Natural killer cell (primary cell): ENCODE measurements around the gene FBXO33. TPM values are rescaled to one million over a fixed set of nuclear protein-coding genes. Genes with fewer than 3 reads are reported as not detected.

ENCODE experiments used
- ATAC-seq, 3 donors: fragments of 150-1000 bp in 2 of 3; fragments of 200-7000 bp in 1 of 3; cut with Tn5 transposase; 1 replicate in 1 of 3; 2 replicates in 2 of 3; pipeline ENCODE4 v1.10.0; 2021; ENCODE audit warnings: mild to moderate bottlenecking in 2 of 3, moderate library complexity in 2 of 3
- DNase-seq, 2 donors: peaks; one replicate each; pipeline versions ENCODE4 v3.0.0 to v3.0.0-alpha.2; 2013 to 2021; ENCODE audit warnings: mixed read lengths in 1 of 2
- H3K27ac ChIP-seq: one replicate; pipeline ENCODE4 v1.5.1; 2013; ENCODE audit warnings: mild to moderate bottlenecking, low read length
- H3K27me3 ChIP-seq: one replicate; pipeline ENCODE4 v1.6.1; 2013; ENCODE audit warnings: low read length; ENCODE audit not compliant: control insufficient read depth, insufficient read depth
- H3K36me3 ChIP-seq: one replicate; pipeline ENCODE4 v1.6.1; 2013; ENCODE audit warnings: low read length; ENCODE audit not compliant: control insufficient read depth, insufficient read depth
- H3K4me1 ChIP-seq: one replicate; pipeline ENCODE4 v1.6.1; 2013; ENCODE audit warnings: low read length; ENCODE audit not compliant: control insufficient read depth, insufficient read depth
- H3K4me3 ChIP-seq: one replicate; pipeline ENCODE4 v1.5.1; 2013; ENCODE audit warnings: low read length
- H3K9me3 ChIP-seq: one replicate; pipeline ENCODE4 v1.6.1; 2013; ENCODE audit warnings: low read length; ENCODE audit not compliant: control insufficient read depth, insufficient read depth
- H3K27ac Mint-ChIP-seq, 2 donors: one replicate each; pipeline ENCODE4 v1.8.0; 2022; ENCODE audit warnings: mild to moderate bottlenecking in 2 of 2, mixed read lengths in 2 of 2, moderate library complexity in 1 of 2
- H3K27me3 Mint-ChIP-seq, 2 donors: one replicate each; pipeline ENCODE4 v1.8.0; 2022; ENCODE audit warnings: low read depth in 2 of 2, mixed read lengths in 2 of 2
- H3K36me3 Mint-ChIP-seq: one replicate; pipeline ENCODE4 v1.8.0; 2022; ENCODE audit warnings: mixed read lengths
- H3K4me1 Mint-ChIP-seq, 2 donors: one replicate each; pipeline ENCODE4 v1.8.0; 2022; ENCODE audit warnings: mixed read lengths in 2 of 2
- H3K4me3 Mint-ChIP-seq: one replicate; pipeline ENCODE4 v1.8.0; 2022; ENCODE audit warnings: mild to moderate bottlenecking, moderate library complexity, mixed read lengths
- H3K9me3 Mint-ChIP-seq, 2 donors: one replicate each; pipeline ENCODE4 v1.8.0; 2022; ENCODE audit warnings: mixed read lengths in 2 of 2
- CTCF ChIP-seq: fragments of 200-600 bp; IDR thresholded peaks from one replicate; pipeline ENCODE4 v1.8.0; 2022; ENCODE audit warnings: antibody characterized with exemption
- WGBS: methylation state at CpG from one replicate; pipeline ENCODE4 v1.1.7; 2013; ENCODE audit warnings: missing lambda C conversion rate; ENCODE audit not compliant: insufficient coverage; 5-methylcytosine and 5-hydroxymethylcytosine counted together
- intact Hi-C: fragments of 100-400 bp; cut with micrococcal nuclease; formaldehyde crosslinking; loops from one replicate; pipeline ENCODE4 v1.14.2; 2022
- total RNA-seq, 4 donors: library from RNA; stranded (reverse); fragments of 120-200 nt in 1 of 4; gene quantifications; one replicate each; pipeline versions ENCODE4 v1.2.3 to v1.2.4, GENCODE V29; 2013 to 2022

Gene FBXO33
- total RNA-seq, 3 donors from 2014 or later (not counting 1 experiment from before 2014, with no cell fraction given): 45.7 to 54.1 (median 50.2) TPM

GRCh38 chr14:39425947-39426346 is 6.3 kb downstream of the FBXO33 start:
- DNase-seq (no peak), ATAC-seq (no peak)
- Mint-ChIP-seq H3K36me3 (no peaks in the 10 kb centered on the region), H3K4me3 (no peak overlapping the region), H3K4me1 (peaks cover 73% of the 10 kb centered on the region in 2 donors), H3K9me3 (no peaks in the 10 kb centered on the region), H3K27ac (peak overlapping the region in 1 of 2 donors; percentile 28), H3K27me3 (no peaks in the 10 kb centered on the region)
- no peaks in the 10 kb centered on the region for H3K9me3 ChIP-seq
- TF ChIP-seq CTCF: no peak
- intact Hi-C loops: no loop called here
- no peak overlapping the region for H3K27ac ChIP-seq
- no peaks in the 10 kb centered on the region for H3K36me3 ChIP-seq
- no peaks in the 10 kb centered on the region for H3K27me3 ChIP-seq
- WGBS: no CpG with 5 or more reads among the region's 3 CpGs
- H3K4me1 ChIP-seq: peaks cover 17% of the 10 kb centered on the region
- H3K4me3 ChIP-seq: no peak overlapping the region

- Histone ChIP-seq H3K36me3 (no peaks in the 10 kb centered on the region), H3K4me3 (no peak overlapping the region), H3K9me3 (no peaks in the 10 kb centered on the region), H3K4me1 (peaks cover 6% of the 10 kb centered on the region), H3K27me3 (no peaks in the 10 kb centered on the region), H3K27ac (no peak overlapping the region)
- no peaks in the 10 kb centered on the region for H3K9me3 Mint-ChIP-seq
- peak overlapping the region in 1 of 2 donors; percentile 12 for H3K27ac Mint-ChIP-seq
- H3K27me3 Mint-ChIP-seq: no peaks in the 10 kb centered on the region
- no peak for ATAC-seq
- DNase-seq: no peak
- TF ChIP-seq CTCF: no peak
- no peaks in the 10 kb centered on the region for H3K36me3 Mint-ChIP-seq
- WGBS: 100% methylated on average over 3 of the region's 3 CpGs
- intact Hi-C loops: no loop called here
- no peak overlapping the region for H3K4me3 Mint-ChIP-seq
- H3K4me1 Mint-ChIP-seq: peaks cover 69 to 70% of the 10 kb centered on the region in 2 donors
Measured at GRCh38 chr14:39423793-39424192, 8.4 kb downstream of the FBXO33 start.

- peak overlapping the region in 1 of 2 donors; percentile 8 for H3K27ac Mint-ChIP-seq
- no peaks in the 10 kb centered on the region for H3K36me3 ChIP-seq
- no peaks in the 10 kb centered on the region for H3K9me3 Mint-ChIP-seq
- H3K4me3 ChIP-seq: no peak overlapping the region
- H3K27ac ChIP-seq: no peak overlapping the region
- peaks cover under 1% of the 10 kb centered on the region for H3K36me3 Mint-ChIP-seq
- no peaks in the 10 kb centered on the region for H3K27me3 Mint-ChIP-seq
- no peak overlapping the region for H3K4me3 Mint-ChIP-seq
- intact Hi-C loops: no loop called here
- peaks cover 60 to 63% of the 10 kb centered on the region in 2 donors for H3K4me1 Mint-ChIP-seq
- H3K27me3 ChIP-seq: no peaks in the 10 kb centered on the region
- peaks cover 2% of the 10 kb centered on the region for H3K4me1 ChIP-seq
- DNase-seq (no peak), ATAC-seq (no peak)
- H3K9me3 ChIP-seq: no peaks in the 10 kb centered on the region
- TF ChIP-seq CTCF: no peak
Measured at GRCh38 chr14:39422243-39422642, 10.0 kb downstream of the FBXO33 start.

GRCh38 chr14:39419272-39419671 is 13.0 kb downstream of the FBXO33 start:
- ATAC-seq (no peak), DNase-seq (no peak)
- H3K9me3 ChIP-seq: peaks cover 7% of the 10 kb centered on the region
- H3K4me1 ChIP-seq: no peaks in the 10 kb centered on the region
- Mint-ChIP-seq H3K4me3 (no peak overlapping the region), H3K36me3 (peaks cover 15% of the 10 kb centered on the region), H3K4me1 (peaks cover 54 to 57% of the 10 kb centered on the region in 2 donors), H3K27ac (peak overlapping the region in 1 of 2 donors; percentile 41), H3K27me3 (no peaks in the 10 kb centered on the region), H3K9me3 (peaks cover 0 to 11% of the 10 kb centered on the region in 2 donors)
- H3K36me3 ChIP-seq: no peaks in the 10 kb centered on the region
- intact Hi-C loops: no loop called here
- TF ChIP-seq CTCF: no peak
- WGBS: no CpG with 5 or more reads among the region's 1 CpG
- H3K27me3 ChIP-seq: no peaks in the 10 kb centered on the region
- no peak overlapping the region for H3K4me3 ChIP-seq
- H3K27ac ChIP-seq: no peak overlapping the region
